ENCODE results near the gene PSD2. TPM values are rescaled to one million over a fixed set of nuclear protein-coding genes. Genes with fewer than 3 reads are reported as not detected.

Gene PSD2
- total RNA-seq, 1 experiment from 2014 or later = 0.79 TPM

DNA sequence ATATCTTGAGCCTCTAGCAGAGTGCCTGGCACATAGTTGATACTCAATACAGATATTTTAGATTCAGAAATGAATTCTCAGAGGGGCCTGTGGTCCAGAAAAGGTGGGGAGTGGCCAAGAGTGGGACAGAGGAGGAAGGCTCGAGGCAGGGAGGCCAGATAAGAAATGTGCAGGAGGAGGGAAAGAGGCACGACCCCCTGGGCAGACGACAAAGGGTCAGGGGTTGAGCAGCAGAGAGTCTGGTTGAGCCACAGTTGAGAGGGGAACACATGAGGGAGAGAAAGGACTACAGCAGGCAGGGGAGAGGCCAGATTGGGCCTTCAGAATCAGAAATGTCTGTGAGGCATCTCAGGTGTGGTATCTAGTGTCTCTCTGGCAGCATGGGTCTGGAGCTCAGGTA, 89.1 kb downstream of the PSD2 start:
- no peak overlapping the region for H2AFZ ChIP-seq (ENCODE audit: low read depth, low read length, poor library complexity, severe bottlenecking)
- H3K79me2 ChIP-seq (ENCODE audit: insufficient read depth, low read length) = no peaks in the 10 kb centered on the region
- no peak for ATAC-seq
- ChIA-PET POLR2A (no interaction called here), RAD21 (ENCODE audit: low non-redundant PET in 1 of 2, low total read pairs in 2 of 2, uncharacterized antibody in 2 of 2, unreplicated experiment in 2 of 2) (no interaction called here), CTCF (no interaction called here)
- no peaks in the 10 kb centered on the region for H3K9me3 ChIP-seq (ENCODE audit: control insufficient read depth in 1 of 2, insufficient read depth in 1 of 2, low read depth in 1 of 2, low read length in 2 of 2)
- no peaks in the 10 kb centered on the region for H4K20me1 ChIP-seq (ENCODE audit: insufficient read depth)
- no TSS peak for BruUV-seq (replicated peaks)
- H3K9me2 ChIP-seq (ENCODE audit: insufficient read depth) = no peaks in the 10 kb centered on the region
- H3K27me3 ChIP-seq (ENCODE audit: insufficient read depth, low read length) = no peaks in the 10 kb centered on the region
- H3K4me1 ChIP-seq (ENCODE audit: control insufficient read depth in 1 of 2, insufficient read depth in 2 of 2, low read length in 2 of 2) = peaks cover 0 to 15% of the 10 kb centered on the region in 2 experiments; a peak in 1 of 4 replicates
- no peak overlapping the region for H3K27ac ChIP-seq (ENCODE audit: low read depth, low read length)
- no peak for DNase-seq (ENCODE audit: low read depth, low spot score)
- TF ChIP-seq, protein P1, sequence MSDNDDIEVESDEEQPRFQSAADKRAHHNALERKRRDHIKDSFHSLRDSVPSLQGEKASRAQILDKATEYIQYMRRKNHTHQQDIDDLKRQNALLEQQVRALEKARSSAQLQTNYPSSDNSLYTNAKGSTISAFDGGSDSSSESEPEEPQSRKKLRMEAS (IDR thresholded peaks at IDR 0.05) = no peak
- no peaks in the 10 kb centered on the region for H3K36me3 ChIP-seq (ENCODE audit: control insufficient read depth in 1 of 2, insufficient read depth in 2 of 2, low read length in 2 of 2)
- no peak overlapping the region for H3K9ac ChIP-seq (ENCODE audit: low read length)
- no peak overlapping the region for H3K4me2 ChIP-seq (ENCODE audit: low read length)
- no peak overlapping the region for H3K4me3 ChIP-seq (replicated peaks in 1 of 2; ENCODE audit: low read depth in 1 of 2, low read length in 2 of 2)
- intact Hi-C loops (cut with micrococcal nuclease) = no loop called here

- no peak for ATAC-seq
- TF ChIP-seq REST (IDR thresholded peaks at IDR 0.05; ENCODE audit: low read depth) = no peak
- no peak for TF ChIP-seq ZFX (IDR thresholded peaks at IDR 0.05)
- TF ChIP-seq SIN3A (IDR thresholded peaks at IDR 0.05; ENCODE audit: low read depth) = no peak
- TF ChIP-seq SRF (IDR thresholded peaks at IDR 0.05; ENCODE audit: low read depth) = no peak
- TF ChIP-seq POLR2A (IDR thresholded peaks at IDR 0.05; ENCODE audit: borderline replicate concordance, extremely low read depth, insufficient read depth, insufficient read length) = no peak
- TF ChIP-seq TCF7L2 (IDR thresholded peaks at IDR 0.05; ENCODE audit: borderline replicate concordance, extremely low read depth, insufficient read depth, insufficient read length) = no peak
- TF ChIP-seq ZBTB33 (IDR thresholded peaks at IDR 0.05; ENCODE audit: extremely low read depth, insufficient replicate concordance, low read length) = no peak
- TF ChIP-seq JUND (IDR thresholded peaks at IDR 0.05) = no peak
- TF ChIP-seq, protein P1 (IDR thresholded peaks at IDR 0.05) = no peak
- Histone ChIP-seq H2AFZ (ENCODE audit: low read depth, low read length, poor library complexity, severe bottlenecking) (no peak overlapping the region), H3K79me2 (ENCODE audit: insufficient read depth, low read length) (no peaks in the 10 kb centered on the region), H3K36me3 (ENCODE audit: control insufficient read depth in 1 of 2, insufficient read depth in 2 of 2, low read length in 2 of 2) (no peaks in the 10 kb centered on the region), H3K9ac (ENCODE audit: low read length) (no peak overlapping the region), H3K4me3 (replicated peaks in 1 of 2; ENCODE audit: low read depth in 1 of 2, low read length in 2 of 2) (no peak overlapping the region), H3K4me2 (ENCODE audit: low read length) (no peak overlapping the region), H3K4me1 (ENCODE audit: control insufficient read depth in 1 of 2, insufficient read depth in 2 of 2, low read length in 2 of 2) (peaks cover 0 to 11% of the 10 kb centered on the region in 2 experiments; a peak in 1 of 4 replicates), H3K9me3 (ENCODE audit: control insufficient read depth in 1 of 2, insufficient read depth in 1 of 2, low read depth in 1 of 2, low read length in 2 of 2) (no peaks in the 10 kb centered on the region), H4K20me1 (ENCODE audit: insufficient read depth) (no peaks in the 10 kb centered on the region), H3K9me2 (ENCODE audit: insufficient read depth) (no peaks in the 10 kb centered on the region), H3K27me3 (ENCODE audit: insufficient read depth, low read length) (0 out of 2 replicates have a peak, but pooled peaks cover 1% of the 10 kb centered on the region), H3K27ac (ENCODE audit: low read depth, low read length) (no peak overlapping the region)
- DNase-seq (ENCODE audit: low read depth, low spot score) = no peak
- POLR2A ChIA-PET = no interaction called here
- RAD21 ChIA-PET (ENCODE audit: low non-redundant PET in 1 of 2, low total read pairs in 2 of 2, uncharacterized antibody in 2 of 2, unreplicated experiment in 2 of 2) = no interaction called here
- CTCF ChIA-PET = no interaction called here
- intact Hi-C loops (cut with micrococcal nuclease) = no loop called here
- no TSS peak for BruUV-seq (replicated peaks)
Measured at GRCh38 chr5:139885172-139885856, 89.7 kb downstream of the PSD2 start.
